Activated CD4-positive, CD25-positive, alpha-beta regulatory T cell (primary cell): Measurements from ENCODE around the gene THRB.

Experiments
- DNase-seq, 4 experiments: peaks; one replicate each; lab custom pipeline; 2025; lab: John Stamatoyannopoulos, UW

The THRB gene

GRCh38 chr3:24225385-24225950 lies 269.2 kb downstream of the THRB start:
- DNase-seq, result no peak

DNA sequence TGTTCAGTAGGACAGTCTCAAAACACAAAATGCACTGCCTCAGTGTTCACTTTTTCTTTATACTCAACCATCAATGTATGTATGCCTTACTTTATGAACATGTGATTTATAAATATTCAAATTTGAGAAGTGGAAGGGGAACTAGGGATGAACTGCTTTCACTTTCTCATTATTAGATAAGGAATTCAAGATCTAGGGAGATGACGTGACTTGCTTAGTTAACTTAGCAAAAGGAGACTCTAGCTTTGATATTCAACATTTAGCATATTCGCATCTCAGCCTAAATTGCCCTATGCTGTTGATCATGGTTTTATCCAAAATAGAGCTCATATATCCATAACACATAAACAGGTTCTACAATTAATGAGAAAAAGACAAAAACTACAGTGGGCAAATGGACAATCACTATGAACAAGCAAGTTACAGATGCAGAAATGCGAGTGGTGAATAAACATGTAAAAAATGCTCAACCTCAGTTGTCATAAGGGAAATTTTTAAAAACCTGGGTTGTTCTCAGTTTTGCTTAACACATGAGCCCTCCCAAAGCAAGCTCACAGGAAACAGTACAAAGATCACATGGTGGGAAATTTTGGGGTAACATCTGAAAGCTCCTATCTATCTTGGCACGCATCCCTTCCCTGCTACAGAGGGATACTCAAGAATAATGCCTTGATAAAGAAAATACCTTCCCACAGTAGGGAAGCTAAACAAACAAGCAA lies 269.8 kb downstream of the THRB start:
- no peak for DNase-seq

DNA sequence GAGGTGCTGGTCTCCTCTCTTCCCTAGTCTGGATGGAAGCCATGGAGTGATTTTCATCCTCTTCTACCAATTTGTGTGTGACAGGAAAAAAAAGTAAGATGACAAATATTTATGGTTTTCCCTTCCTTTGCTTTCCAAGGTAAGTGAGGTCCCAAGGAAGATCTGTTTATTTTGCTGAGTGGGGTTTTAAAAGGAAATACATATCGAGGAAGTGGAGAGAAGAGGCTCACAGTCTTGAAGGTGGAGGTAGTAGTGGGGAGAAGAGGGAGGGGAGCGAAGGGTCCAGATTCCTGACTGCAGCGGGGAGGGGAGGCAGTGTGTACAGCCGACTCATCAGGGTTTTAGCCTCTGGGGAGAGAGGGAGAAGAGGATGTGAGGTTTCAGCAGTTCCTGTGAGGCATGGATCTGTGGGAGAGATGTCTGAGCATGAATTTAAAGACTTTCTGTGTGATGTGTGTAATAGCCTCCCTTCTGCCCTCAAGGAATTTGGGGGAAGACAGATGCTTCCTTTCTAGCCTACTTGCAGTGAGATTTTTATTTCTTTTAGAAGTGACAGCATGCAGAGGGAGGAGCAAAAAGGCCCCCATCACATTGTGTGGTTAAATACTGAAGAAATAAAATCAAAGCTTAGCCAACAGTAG lies 272.4 kb downstream of the THRB start:
- no peak for DNase-seq

GRCh38 chr3:24220859-24221657 lies 273.6 kb downstream of the THRB start:
- no peak for DNase-seq

GRCh38 chr3:24215502-24215901 lies 279.1 kb downstream of the THRB start:
- no peak for DNase-seq

DNA sequence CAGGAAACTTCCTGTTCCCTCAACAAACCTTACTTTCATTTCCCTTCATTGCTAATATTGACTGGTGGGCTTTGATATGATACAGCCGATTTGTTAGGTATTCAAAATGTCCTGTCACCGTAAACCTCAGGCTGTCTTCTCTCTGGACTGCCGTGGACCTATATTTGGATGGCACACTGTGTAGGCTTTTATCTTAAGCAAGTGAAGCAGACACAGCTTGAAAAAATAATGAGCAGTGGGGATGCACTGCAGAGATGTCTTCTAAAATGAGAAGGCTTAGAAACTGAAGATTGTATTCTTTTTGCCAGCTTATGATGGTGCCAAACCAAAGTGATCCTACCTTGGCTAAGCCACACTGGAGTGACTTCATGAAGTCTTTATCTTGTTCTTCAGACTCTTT lies 283.3 kb downstream of the THRB start:
- no peak for DNase-seq

GRCh38 chr3:24202071-24202470 lies 292.6 kb downstream of the THRB start:
- DNase-seq, result no peak

DNA sequence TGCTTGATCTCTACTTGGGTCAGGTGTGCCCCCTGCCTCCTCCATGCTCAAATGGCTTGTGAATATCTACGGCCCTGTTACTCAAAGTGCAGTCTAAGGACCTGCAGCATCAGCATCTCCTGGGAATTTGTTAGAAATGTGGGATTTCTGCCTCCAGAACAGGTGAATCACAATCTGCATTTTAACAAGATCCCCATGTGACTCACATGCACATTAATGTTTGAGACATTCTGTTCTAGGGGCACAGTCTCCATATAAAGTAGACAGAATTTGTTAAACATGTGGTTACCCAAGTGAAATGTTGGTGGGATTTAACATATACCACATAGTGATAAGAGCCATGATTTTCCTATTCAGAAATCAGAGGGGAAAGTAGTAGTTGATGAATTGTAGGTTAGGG lies 293.3 kb downstream of the THRB start:
- DNase-seq, result no peak

DNA sequence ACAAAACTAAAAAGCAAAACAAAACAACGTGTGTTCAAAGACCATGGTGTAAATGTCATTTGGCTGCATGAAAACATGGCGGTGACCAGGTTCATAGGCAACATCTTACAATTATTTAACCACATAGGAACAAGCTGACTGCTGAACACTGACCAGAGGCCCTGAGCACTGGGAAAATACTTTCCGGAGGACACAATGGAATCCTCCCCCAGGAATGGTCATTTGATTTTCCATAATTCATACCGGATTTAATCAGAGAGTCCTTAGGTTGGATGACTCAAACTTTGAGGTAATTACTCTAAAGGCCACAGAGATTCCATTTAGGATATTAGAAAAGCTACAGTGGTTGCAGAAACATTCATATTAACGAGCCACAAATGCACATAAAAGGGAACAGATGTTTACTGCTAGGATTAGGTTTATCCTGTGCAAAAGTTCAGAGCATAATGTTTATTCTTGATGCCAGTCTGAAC lies 294.8 kb downstream of the THRB start:
- no peak for DNase-seq

GRCh38 chr3:24199300-24199699 lies 295.4 kb downstream of the THRB start:
- no peak for DNase-seq

DNA sequence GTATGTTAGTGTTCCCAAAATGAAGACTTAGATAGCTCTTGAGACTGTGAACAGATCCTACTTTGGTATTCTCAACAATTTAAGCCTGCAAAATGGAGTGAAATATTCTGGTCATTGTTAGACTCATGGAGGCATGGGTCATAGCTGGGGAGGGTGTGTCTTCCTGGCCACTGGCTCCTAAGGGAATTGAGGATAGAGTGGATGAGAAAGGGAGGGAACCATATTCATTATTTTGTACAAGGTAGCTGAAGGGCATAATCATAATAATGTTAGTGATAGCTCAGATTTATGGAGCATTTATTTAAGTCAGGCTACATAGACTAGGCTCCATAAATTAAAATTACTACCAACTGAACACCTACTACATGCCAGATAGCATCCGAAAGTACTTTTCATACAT lies 295.9 kb downstream of the THRB start:
- no peak for DNase-seq

- no peak for DNase-seq
Observed at GRCh38 chr3:24197809-24198208, 296.8 kb downstream of the THRB start.

DNA sequence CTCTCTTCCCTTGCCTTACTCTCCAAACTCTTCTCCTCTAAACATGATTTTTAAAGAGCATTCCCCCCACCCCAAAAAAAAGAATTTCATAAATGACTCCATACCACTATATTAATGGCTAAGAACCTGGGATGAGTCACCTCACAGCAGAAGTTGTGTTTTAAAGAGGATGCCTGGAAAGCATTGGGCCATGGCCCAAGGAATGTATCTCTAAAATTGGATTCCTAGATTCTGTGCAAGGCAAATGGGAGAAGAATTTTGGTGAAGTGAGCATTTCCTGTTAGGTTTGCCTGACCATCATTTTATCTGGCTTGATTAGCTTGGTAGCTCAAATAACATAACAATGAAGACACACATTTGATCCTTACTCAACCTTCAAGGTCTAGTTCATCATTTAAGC lies 298.1 kb downstream of the THRB start:
- DNase-seq, result no peak

GRCh38 chr3:24195504-24196230 lies 299.0 kb downstream of the THRB start:
- no peak for DNase-seq

- DNase-seq, result no peak
Observed at GRCh38 chr3:24192469-24193056, 302.1 kb downstream of the THRB start.

DNA sequence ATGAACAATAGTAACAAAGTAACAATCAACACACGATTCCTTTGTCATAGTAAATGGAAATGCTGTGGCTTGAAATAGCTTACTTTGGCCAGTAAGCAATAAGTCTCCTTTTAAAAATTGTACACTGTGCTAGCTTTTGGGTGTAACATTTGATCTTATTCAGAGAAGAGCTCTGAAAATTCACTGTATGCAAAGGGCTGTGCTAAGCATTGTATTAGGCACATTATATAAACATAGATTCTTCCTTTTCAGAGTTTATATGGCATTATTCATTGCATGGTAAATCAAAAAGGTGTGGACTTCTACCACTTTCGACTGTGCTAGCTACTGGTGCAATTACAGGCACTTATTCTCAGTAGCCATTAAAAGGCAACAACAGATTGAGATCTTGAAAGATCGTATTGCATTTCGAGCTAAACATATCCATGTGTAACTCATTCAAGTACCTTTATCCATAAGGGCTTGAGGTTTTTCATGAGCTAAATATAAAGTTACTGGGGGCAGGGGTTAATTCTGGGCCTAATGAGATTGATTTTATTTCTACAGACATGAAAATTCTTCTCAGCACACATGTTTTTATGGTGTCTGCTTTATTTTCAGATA lies 302.7 kb downstream of the THRB start:
- DNase-seq, result no peak

- DNase-seq, result no peak
Observed at GRCh38 chr3:24190256-24190655, 304.4 kb downstream of the THRB start.

GRCh38 chr3:24185738-24186384 lies 308.8 kb downstream of the THRB start:
- no peak for DNase-seq

GRCh38 chr3:24184528-24185176 lies 310.0 kb downstream of the THRB start:
- DNase-seq, result no peak

DNA sequence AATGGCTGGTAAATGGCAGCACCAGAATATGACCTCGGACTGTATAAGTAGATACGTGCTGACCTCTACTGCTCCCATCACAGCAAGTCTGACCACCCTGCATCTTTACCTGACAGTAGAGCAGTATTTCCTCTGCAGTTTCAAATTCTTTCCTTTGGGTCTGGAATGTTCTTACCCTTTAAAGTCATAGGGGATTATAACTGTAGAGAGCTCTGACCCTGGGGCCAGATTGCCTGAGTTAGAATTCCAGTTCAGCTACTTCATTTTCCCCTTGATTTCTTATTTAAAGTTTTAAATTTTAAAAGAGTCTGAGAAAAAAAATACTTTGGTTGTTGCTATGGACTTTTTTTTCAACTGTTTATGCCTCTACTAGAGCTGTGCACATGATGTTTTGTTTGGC lies 311.9 kb downstream of the THRB start:
- no peak for DNase-seq
